Heart left ventricle (tissue), 16 donors: ENCODE measurements around the gene ADAT1. TPM values are rescaled to one million over a fixed set of nuclear protein-coding genes. Genes with fewer than 3 reads are reported as not detected.

Source experiments
- ATAC-seq, 4 donors: fragments of 200-7000 bp; cut with Tn5 transposase; one replicate each; pipeline ENCODE4 v1.9.1; 2020 to 2022; ENCODE audit warnings: moderate library complexity in 4 of 4, mild to moderate bottlenecking in 3 of 4, moderate number of reproducible peaks in 1 of 4
- DNase-seq, 5 donors: peaks; one replicate each; pipeline ENCODE4 v3.0.0-alpha.2; 2020
- H3K27ac ChIP-seq, 12 donors: fragments of 200-600 bp; sonication (generic) in 4 of 12; one replicate each; pipeline versions ENCODE4 v1.5.0 to v1.8.0; 2016 to 2022; ENCODE audit warnings: mild to moderate bottlenecking in 2 of 12
- H3K27me3 ChIP-seq, 9 donors: fragments of 200-600 bp; sonication (generic) in 2 of 9; one replicate each; pipeline versions ENCODE4 v1.5.1 to v1.8.0; 2016 to 2022; ENCODE audit warnings: mild to moderate bottlenecking in 3 of 9
- H3K36me3 ChIP-seq, 9 donors: fragments of 200-600 bp; sonication (generic) in 2 of 9; one replicate each; pipeline versions ENCODE4 v1.5.0 to v1.8.0; 2018 to 2022; ENCODE audit warnings: mild to moderate bottlenecking in 2 of 9
- H3K4me1 ChIP-seq, 12 donors: fragments of 200-600 bp; sonication (generic) in 4 of 12; one replicate each; pipeline versions ENCODE4 v1.5.0 to v1.8.0; 2016 to 2022; ENCODE audit warnings: mild to moderate bottlenecking in 3 of 12
- H3K4me3 ChIP-seq, 12 donors: fragments of 200-600 bp; sonication (generic) in 4 of 12; one replicate each; pipeline versions ENCODE4 v1.5.0 to v1.8.0; 2017 to 2022; ENCODE audit warnings: mild to moderate bottlenecking in 9 of 12, moderate library complexity in 4 of 12
- H3K9me3 ChIP-seq, 12 donors: fragments of 200-600 bp; sonication (generic) in 4 of 12; one replicate each; pipeline versions ENCODE4 v1.5.0 to v1.8.0; 2016 to 2022; ENCODE audit warnings: mild to moderate bottlenecking in 1 of 12
- POLR2A ChIP-seq, 2 donors: fragments of 450-650 bp; IDR thresholded peaks; one replicate each; pipeline ENCODE4 v1.6.1; 2017; ENCODE audit warnings: antibody characterized with exemption in 2 of 2, mild to moderate bottlenecking in 2 of 2, moderate library complexity in 2 of 2
- WGBS, 4 donors: extraction: QIAGEN DNeasy Blood & Tissue Kit in 2 of 4; methylation state at CpG; one replicate each; pipeline versions ENCODE4 v1.1.5 to v1.1.7; 2013 to 2018; 5-methylcytosine and 5-hydroxymethylcytosine counted together
- intact Hi-C, 10 donors: fragments of 100-400 bp; cut with DNase I; formaldehyde crosslinking; loops; one replicate each; pipeline versions ENCODE4 v1.11.1 to v1.14.2; 2022
- polyA plus RNA-seq, 2 donors: library from polyadenylated mRNA; stranded (reverse); fragments of 200-250 nt; gene quantifications; one replicate each; pipeline ENCODE4 v1.2.3, GENCODE V29; 2013
- total RNA-seq, 9 donors: library from RNA; depleted of rRNA in 2 of 9; stranded (reverse); fragments of >200 nt in 2 of 9; fragmentation: NEBNext Ultra II Directional in 3 of 9; extraction: Animal tissue kit (Norgen Biotek cat#: 25700) in 3 of 9; gene quantifications; one replicate each; pipeline versions ENCODE4 v1.1.0 to v1.2.4, GENCODE V29; 2016 to 2023
- TF ChIP-seq, protein P1 (sequence below), 12 donors: fragments of 200-600 bp; sonication (generic) in 4 of 12; IDR thresholded peaks; one replicate each; pipeline versions ENCODE4 v1.5.0 to v1.8.0; 2018 to 2022; ENCODE audit warnings: antibody characterized with exemption in 12 of 12, mild to moderate bottlenecking in 5 of 12
- donor health status: ischemic (EF 13 %, LVEDD 7.1; RV severe dilation, severe dysfunction).
- donor health status: healthy with polysubstance abuse.
- donor health status: DM: no; HTN: yes; CAD: no.
- donor health status: DM: no; HTN: no; CAD: no.
- donor health status: ischemic (EF 25% LVEDD 6.9; RV normal size, moderate dysfunction).
- donor health status: ischemic (EF 25% LVEDD 5.7; RV mildly dilated, moderate dysfunction).
- donor health status: healthy.
- donor health status: DM: yes; HTN: yes; CAD: no.
- donor health status: ischemic (EF 35%, LVEDD 5.7; RV mildly dilated, moderate dysfunction).
- donor health status: nonischemic (EF 11% LVEDD 7.7; RV severe dilation, severe dysfunction).
- donor health status: DM: yes; HTN: yes; CAD: no.
- donor health status: PGD.
- donor health status: ischemic (EF 29% LVEDD 5.4; RV normal size, mild dysfunction).
- donor health status: nonischemic (EF 23%, LVEDD 6.1; RV moderate dilation, normal function).

The ADAT1 gene
- total and polyA plus RNA-seq, 11 donors = 8.0 to 37.5 (median 21.0) TPM

DNA sequence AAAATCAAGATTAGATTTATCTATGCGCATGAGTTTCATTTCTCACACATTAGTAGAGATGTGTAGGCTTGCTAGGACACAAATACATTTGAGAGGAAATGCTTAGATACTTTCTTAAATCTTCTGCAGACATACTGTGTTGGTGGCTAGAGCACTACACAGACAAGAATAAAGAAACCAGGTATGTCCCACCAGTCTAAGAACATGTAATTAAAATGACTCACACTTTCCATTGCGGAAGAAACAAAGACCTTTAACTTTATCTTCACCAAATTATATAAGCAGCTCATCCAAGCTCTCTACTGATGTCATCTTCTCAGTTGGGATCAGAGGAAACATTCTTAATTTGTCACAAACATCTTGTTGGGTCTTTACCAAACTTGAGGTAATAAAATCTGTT is 44.4 kb downstream of the ADAT1 start:
- peaks cover 0 to 82% (median 69%) of the 10 kb centered on the region in 9 donors for H3K36me3 ChIP-seq
- no peak for ATAC-seq
- peaks cover 0 to 28% (median 6%) of the 10 kb centered on the region in 12 donors for H3K4me1 ChIP-seq
- no peak for DNase-seq
- no peak overlapping the region for H3K4me3 ChIP-seq
- TF ChIP-seq, protein P1, sequence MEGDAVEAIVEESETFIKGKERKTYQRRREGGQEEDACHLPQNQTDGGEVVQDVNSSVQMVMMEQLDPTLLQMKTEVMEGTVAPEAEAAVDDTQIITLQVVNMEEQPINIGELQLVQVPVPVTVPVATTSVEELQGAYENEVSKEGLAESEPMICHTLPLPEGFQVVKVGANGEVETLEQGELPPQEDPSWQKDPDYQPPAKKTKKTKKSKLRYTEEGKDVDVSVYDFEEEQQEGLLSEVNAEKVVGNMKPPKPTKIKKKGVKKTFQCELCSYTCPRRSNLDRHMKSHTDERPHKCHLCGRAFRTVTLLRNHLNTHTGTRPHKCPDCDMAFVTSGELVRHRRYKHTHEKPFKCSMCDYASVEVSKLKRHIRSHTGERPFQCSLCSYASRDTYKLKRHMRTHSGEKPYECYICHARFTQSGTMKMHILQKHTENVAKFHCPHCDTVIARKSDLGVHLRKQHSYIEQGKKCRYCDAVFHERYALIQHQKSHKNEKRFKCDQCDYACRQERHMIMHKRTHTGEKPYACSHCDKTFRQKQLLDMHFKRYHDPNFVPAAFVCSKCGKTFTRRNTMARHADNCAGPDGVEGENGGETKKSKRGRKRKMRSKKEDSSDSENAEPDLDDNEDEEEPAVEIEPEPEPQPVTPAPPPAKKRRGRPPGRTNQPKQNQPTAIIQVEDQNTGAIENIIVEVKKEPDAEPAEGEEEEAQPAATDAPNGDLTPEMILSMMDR (IDR thresholded peaks at IDR 0.05) = no peak
- no peak for TF ChIP-seq POLR2A (IDR thresholded peaks at IDR 0.05)
- no peaks in the 10 kb centered on the region for H3K9me3 ChIP-seq
- intact Hi-C loops = no loop called here
- 83 to 95% (median 89%) methylated on average over 2 of the region's 2 CpGs for WGBS, 4 donors
- H3K27me3 ChIP-seq = no peaks in the 10 kb centered on the region
- H3K27ac ChIP-seq = no peak overlapping the region

DNA sequence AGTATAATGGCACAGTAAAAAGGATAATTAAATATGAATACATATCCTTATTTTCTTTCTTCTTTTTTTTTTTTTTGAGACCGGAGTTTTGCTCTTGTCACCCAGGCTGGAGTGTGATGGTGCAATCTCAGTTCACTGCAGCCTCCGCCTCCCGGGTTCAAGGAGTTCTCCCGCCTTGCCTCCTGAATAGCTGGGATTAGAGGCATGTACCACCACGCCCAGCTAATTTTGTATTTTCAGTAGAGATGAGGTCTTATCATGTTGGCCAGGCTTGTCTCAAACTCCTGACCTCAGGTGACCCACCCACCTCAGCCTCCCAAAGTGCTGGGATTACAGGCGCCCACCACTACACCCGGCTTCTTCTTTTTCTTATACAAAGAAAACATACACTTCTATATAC is 44.9 kb downstream of the ADAT1 start:
- intact Hi-C loops = no loop called here
- ATAC-seq (no peak), DNase-seq (no peak)
- Histone ChIP-seq H3K9me3 (no peaks in the 10 kb centered on the region), H3K36me3 (peaks cover 0 to 87% (median 75%) of the 10 kb centered on the region in 9 donors), H3K27me3 (no peaks in the 10 kb centered on the region), H3K27ac (no peak overlapping the region), H3K4me3 (no peak overlapping the region), H3K4me1 (peaks cover 0 to 33% (median 9%) of the 10 kb centered on the region in 12 donors)
- TF ChIP-seq, protein P1 (IDR thresholded peaks at IDR 0.05) = no peak
- TF ChIP-seq POLR2A (IDR thresholded peaks at IDR 0.05) = no peak
- 80 to 88% (median 83%) methylated on average over 7 of the region's 7 CpGs for WGBS, 4 donors

DNA sequence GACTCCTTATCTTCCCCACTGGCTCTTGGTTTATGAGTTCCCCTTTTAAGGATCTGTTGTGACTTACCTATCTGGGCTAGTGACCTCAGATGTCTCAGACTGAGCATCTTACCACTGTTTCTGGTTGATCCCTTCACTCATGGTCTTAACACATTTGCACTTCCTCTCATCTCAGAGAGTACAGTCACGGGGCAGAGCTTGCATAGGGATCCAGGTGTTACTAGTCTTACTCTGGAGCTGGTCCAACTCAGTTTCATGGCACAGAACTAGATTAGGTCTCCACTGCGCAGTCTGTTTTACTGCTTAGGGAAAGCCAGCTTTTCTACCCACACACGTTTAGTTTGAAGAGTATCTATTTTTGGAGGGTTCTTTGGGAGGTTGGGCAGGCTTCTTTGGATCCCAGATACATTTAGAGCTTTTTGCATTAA is 46.7 kb downstream of the ADAT1 start:
- Histone ChIP-seq H3K27ac (no peak overlapping the region), H3K4me3 (no peak overlapping the region), H3K4me1 (peaks cover 2 to 51% (median 24%) of the 10 kb centered on the region in 12 donors), H3K27me3 (no peaks in the 10 kb centered on the region), H3K9me3 (no peaks in the 10 kb centered on the region), H3K36me3 (peaks cover 0 to 100% (median 93%) of the 10 kb centered on the region in 9 donors)
- ATAC-seq = peak in 1 of 4 donors; percentile 18
- TF ChIP-seq, protein P1 (IDR thresholded peaks at IDR 0.05) = no peak
- TF ChIP-seq POLR2A (IDR thresholded peaks at IDR 0.05) = no peak
- no peak for DNase-seq
- intact Hi-C loops = no loop called here
- 42 to 57% (median 50%) methylated on average over 3 of the region's 3 CpGs for WGBS, 4 donors

DNA sequence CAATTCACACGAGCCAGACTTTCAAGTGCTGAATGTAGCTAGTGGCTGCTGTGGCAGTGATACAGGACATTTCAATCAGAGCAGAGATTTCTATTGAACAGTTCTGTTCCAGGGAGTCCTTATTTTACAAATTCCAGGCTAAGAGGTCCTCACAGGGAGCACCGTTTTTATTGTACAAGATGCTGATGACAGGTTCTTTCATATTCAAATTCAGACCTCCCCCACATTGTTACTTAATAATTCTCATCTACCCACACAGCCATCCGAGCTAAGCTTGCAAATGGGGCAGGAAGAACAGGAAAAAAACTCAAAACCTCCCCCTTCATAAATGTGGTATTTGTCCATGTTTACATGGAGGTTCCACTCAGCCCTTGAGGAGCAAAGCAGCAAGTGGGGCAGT is 47.1 kb downstream of the ADAT1 start:
- H3K4me1 ChIP-seq = peaks cover 3 to 56% (median 29%) of the 10 kb centered on the region in 12 donors
- no peak for DNase-seq
- intact Hi-C loops = no loop called here
- H3K4me3 ChIP-seq = no peak overlapping the region
- peaks cover 0 to 100% (median 97%) of the 10 kb centered on the region in 9 donors for H3K36me3 ChIP-seq
- 50 to 63% (median 57%) methylated on average over 3 of the region's 3 CpGs for WGBS, 4 donors
- no peak overlapping the region for H3K27ac ChIP-seq
- H3K27me3 ChIP-seq = no peaks in the 10 kb centered on the region
- ATAC-seq = no peak
- no peaks in the 10 kb centered on the region for H3K9me3 ChIP-seq
- no peak for TF ChIP-seq POLR2A (IDR thresholded peaks at IDR 0.05)
- TF ChIP-seq, protein P1 (IDR thresholded peaks at IDR 0.05) = no peak
